Activated naive CD4-positive, alpha-beta T cell treated with anti-CD3 and anti-CD28 coated beads, Interleukin-2, amount 50 U/mL, for 16 hours (primary cell): ENCODE measurements around the gene ATP6V1A.

Experiments
- DNase-seq: peaks from one replicate; pipeline ENCODE4 v3.0.0-alpha.2; 2020

The ATP6V1A gene

DNA sequence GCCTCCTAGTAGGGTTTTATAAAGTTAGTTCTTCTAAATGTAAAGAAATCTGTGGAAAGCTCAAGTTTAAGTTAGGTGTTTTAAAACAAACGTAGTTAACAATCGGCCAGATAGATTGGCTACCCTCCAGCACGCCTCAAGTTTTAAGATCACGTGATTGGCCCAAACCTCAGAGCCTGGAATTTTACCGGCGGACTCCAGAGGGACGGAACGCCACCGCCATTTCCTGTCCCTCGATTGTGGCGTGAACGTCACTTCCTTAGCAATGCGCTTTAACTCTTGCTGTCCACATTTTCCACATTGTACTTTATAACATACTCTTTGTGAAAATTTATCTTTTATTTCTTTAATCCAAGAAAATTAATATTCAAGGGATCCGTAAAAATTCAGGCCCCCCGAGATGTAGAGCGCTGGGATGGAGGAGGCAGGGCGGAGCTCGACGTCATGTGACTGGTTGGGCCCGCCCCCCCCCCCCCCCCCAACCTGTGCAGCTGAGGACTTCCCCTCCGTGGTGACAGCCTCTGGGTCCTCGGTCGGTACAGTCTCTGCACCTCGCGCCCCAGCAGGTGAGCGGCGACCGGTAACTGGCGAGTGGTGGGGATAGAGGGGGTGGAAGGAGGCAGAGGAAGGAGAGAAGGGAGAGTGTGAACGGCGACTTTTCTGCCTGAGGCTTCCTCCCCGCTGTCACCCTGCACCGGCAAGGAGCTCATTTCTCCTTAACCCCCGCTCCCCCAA is at the start of gene ATP6V1A:
Gene ATP6V1A (plus strand): TSS at position 488 of the 735 bp plus-strand sequence. CDS start 31,719 bp downstream, outside the sequence.
- DNase-seq = peak; percentile 82

GRCh38 chr3:113697500-113698090 is 49.2 kb upstream of the ATP6V1A start:
- no peak for DNase-seq

DNA sequence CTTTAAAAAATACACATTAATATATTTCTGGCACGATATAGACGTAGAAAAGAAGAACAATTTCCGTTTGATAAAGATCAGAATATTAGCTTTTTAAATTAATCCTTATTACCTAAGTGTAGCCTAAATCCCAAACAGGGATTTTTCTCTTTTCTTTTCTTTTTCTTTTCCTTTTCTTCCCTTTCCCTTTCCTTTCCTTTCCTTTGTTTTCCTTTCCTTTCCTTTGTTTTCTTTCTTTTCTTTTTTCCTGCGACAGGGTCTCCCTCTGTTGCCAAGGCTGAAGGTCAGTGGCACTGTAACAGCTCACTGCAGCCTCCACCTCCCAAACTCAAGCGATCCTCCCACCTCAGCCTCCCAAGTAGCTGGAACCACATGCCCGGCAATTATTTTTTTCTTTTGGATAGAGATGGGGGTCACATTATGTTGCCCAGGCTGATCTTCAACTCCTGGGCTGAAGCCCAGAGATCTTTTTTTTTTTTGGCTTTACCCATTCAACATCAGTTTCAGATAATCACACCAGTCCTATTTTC is 48.6 kb upstream of the ATP6V1A start:
- no peak for DNase-seq

DNA sequence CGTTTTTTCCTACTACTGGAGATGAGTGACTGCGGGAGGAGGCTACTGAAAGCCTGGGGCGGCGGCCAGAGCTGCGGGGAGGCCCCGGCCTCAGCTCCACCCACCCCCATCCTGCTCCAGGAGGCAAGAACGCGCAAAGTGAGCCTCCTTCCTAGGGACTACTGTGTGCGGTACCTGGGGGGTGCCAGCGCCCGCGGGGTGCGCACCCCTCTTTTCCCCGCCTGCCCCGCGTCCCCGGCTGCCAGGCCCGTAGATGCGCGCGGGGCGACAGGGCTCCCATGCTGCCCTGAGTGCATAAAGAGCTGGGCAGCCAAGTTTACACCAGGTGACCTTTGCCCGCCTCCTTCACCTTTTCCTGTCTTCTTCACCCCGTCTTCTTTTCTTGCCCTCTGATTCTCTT is 47.9 kb upstream of the ATP6V1A start:
- DNase-seq = no peak

GRCh38 chr3:113707835-113708234 is 39.0 kb upstream of the ATP6V1A start:
- no peak for DNase-seq

DNA sequence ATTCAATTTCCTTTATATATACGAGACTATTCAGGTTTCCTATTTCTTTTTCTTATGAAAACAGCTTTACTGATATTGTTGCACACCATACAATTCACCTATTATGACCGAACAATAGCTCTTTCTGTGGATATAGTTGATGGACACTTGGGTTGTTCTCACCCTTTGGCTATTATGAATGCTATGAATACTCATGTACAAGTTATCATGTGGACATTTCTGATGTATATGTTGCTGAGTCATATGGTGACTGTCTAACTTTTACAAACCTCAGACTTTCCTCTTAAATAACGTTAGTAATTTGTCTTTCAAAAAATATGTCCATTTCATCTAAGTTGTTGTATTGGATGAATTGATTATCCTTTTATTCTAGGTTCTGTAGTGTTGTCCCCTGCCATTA is 34.7 kb upstream of the ATP6V1A start:
- DNase-seq = no peak

DNA sequence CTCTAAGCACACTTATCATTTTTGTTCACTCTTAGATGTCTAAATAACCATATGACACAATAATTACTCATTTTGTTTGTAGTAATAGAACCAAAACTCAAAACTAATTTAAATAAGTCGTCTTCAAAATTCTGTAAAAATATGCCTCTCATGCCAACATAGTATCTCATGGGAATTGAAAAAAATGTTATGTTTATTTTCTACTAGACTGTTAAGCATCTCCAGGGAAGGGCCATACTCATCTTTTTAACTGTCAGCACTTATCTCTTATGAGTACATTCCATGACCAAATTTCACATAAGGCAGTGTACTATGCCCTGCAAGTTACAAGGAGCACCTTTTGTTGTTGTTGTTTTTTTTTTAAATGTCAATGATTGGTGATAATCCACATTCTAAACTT is 32.1 kb upstream of the ATP6V1A start:
- DNase-seq = no peak

DNA sequence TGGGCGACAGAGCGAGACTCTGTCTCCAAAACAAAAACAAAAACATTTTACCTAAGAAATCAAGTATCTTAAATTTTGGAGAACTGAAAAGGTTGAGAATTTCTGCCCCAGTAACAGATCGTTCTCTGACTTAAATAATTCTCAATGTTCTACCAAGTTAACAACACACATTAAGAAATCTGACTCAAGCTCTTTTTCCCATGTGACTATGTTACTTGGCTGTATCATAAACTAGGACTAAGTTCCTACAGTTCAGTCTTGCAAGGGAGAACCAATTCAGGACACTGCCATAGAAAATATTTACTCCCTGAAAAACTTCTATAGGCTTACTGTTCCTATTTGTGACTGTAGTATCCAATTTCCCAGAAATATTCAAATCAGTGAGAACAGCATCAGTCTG is 29.5 kb upstream of the ATP6V1A start:
- no peak for DNase-seq

DNA sequence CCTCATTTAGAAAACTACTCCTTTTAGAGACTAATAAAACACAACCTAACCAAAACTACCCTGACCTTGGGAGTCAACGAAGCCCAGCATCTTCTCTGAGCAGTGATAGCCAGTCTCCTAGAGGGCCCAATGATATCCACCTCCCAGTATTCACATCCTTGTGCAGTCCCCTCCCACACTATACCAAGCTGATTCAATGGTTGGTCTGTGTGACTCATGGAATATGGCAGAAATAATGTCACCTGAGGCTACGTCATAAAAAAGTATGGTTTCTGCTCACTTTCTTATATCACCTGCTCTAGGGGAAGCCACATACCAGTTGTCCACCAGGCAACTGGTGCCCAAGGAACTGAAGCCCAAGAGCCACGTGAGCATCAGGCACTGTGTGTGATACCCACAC is 29.0 kb upstream of the ATP6V1A start:
- DNase-seq = no peak

- no peak for DNase-seq
Measured at GRCh38 chr3:113719294-113719693, 27.5 kb upstream of the ATP6V1A start.

DNA sequence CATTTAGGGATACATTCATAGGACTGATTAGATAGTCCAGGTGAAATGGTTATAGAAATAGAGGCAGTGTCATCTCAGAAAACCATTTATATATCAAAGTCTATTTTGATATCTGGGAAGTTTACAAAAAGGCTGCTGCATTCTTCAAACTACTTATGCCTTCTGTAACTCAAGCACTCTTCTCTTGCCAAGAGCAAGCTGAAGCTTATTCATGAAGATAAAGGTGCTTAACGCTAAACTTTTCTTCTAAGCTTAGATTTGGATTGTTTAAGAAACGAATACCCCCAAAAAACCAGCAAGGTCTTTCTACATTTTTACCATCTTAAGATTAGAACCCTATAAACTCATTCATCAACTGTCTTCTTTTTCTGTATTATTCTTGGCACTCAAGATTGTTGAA is 27.1 kb upstream of the ATP6V1A start:
- DNase-seq = no peak

DNA sequence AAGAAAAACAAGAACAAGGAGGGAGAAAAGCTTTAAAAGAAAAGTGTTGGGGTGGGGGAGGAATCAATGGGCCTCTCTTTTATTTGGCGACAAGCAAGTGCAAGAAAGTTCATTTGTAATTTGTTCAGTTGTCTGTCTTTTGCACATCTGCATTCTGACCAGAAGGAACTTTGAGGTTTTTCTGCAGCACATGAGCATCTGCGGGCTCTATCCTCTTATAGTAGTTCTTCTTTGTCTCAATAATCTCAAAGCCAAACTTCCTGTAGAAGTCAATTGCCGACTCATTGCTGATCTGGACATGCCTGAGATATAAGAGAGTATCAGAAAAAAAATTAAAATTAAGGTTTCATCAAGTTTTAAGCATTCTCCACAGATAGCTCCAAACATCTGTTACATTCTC is 25.2 kb upstream of the ATP6V1A start:
- DNase-seq = no peak

- DNase-seq = no peak
Measured at GRCh38 chr3:113728661-113729060, 18.2 kb upstream of the ATP6V1A start.

- DNase-seq = no peak
Measured at GRCh38 chr3:113730550-113730949, 16.3 kb upstream of the ATP6V1A start.

DNA sequence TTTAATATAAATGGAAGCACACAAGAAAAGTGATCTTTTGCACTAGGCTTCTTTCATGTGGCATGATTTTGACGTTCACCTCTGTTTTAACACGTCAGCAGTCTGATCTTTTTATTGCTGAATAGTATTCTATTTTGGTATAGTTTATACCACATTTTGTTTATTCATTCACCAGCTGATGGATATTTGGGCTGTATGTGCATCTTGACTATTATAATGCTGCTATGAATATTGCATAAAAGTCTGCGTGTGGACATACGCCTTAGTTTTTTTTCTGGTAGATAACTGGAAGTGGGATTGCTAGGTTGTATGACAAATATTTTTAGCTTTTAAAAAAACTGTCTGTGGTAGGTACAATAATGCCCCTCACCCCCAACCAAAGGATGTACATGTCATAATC is 15.1 kb upstream of the ATP6V1A start:
- DNase-seq = no peak

GRCh38 chr3:113736548-113737089 is 10.2 kb upstream of the ATP6V1A start:
- DNase-seq = no peak

DNA sequence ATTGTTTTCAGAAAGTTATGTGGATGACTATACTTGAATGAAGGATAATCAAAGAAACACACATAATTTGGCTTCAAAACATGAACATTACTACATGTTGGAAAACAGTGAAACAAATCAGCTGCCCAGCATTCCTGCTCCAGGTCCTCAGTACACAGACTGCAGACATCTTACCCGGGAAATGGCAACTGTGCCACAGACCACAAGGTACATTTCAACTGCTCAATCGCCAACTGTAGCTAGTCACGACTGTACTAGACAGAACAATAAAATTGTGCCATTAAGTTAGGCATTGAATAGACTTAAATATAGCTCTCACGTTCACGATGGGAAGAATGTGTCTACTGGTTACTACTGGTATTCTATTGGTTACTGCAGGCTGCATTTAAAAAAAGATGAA is 5.7 kb upstream of the ATP6V1A start:
- no peak for DNase-seq

GRCh38 chr3:113741620-113742019 is 5.2 kb upstream of the ATP6V1A start:
- no peak for DNase-seq

DNA sequence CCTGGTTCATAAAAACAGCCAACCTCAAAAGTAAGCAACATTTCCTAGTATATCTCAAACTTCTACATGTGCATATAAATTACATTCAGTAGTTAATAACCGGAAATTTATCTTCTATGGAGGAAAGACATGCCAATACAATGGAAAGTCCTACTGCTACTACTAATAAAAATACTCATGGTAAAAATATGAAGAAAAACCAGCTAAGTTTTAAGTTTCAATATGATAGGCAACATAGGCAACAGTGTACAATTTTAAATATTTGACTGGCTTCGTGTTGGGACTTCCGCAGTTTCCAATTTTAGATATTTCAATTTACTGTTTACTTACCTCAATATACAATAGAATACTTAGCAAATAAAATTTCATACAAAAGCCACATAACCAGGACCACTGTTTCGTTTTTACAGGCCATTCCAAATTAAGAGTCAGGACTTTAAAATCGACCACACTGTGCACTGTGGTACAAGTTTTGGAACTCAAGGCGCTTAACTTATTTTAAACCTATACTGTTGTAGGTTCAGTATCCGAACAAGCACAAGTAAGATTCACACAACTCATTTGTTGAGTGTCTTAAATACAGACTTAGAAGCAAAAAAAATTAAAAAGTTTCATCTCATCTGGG is 3.7 kb upstream of the ATP6V1A start:
- no peak for DNase-seq

GRCh38 chr3:113744941-113745755 is 1.7 kb upstream of the ATP6V1A start:
- DNase-seq = peak; percentile 81

- DNase-seq = peak; percentile 94
Measured at GRCh38 chr3:113745756-113746547, 883 bp upstream of the ATP6V1A start, which contains the start of gene NAA50. TSS of gene NAA50 (minus strand) at chr3:113746249. CDS start at chr3:113745949, 300 bp downstream.
